Right atrium auricular region (tissue), 2 donors: Measurements from ENCODE around the gene SLC5A10. TPM values are rescaled to one million over a fixed set of nuclear protein-coding genes. Genes with fewer than 3 reads are reported as not detected.
"Not testable (repeated sequence)": the region's sequence is repeated elsewhere in the genome, so short reads cannot be mapped to it uniquely, and the experiment has no call there.

Experiments used
- DNase-seq: peaks from one replicate; pipeline ENCODE4 v3.0.0-alpha.2; 2019; ENCODE audit warnings: low spot score
- H3K27ac ChIP-seq, 2 donors: fragments of 200-600 bp; sonication (generic); 1 replicate in 1 of 2; 2 replicates in 1 of 2; pipeline ENCODE4 v1.5.1; 2016 to 2019
- H3K27me3 ChIP-seq, 2 donors: fragments of 200-600 bp; sonication (generic); one replicate each; pipeline versions ENCODE4 v1.5.1 to v1.6.0; 2017 to 2019
- H3K36me3 ChIP-seq: fragments of 200-600 bp; sonication (generic); one replicate; pipeline ENCODE4 v1.5.1; 2016
- H3K4me1 ChIP-seq, 2 donors: fragments of 200-600 bp; sonication (generic); one replicate each; pipeline versions ENCODE4 v1.5.1 to v1.6.0; 2017 to 2019
- H3K4me3 ChIP-seq, 2 donors: fragments of 200-600 bp; sonication (generic); 1 replicate in 1 of 2; 2 replicates in 1 of 2; pipeline ENCODE4 v1.5.1; 2017 to 2019; ENCODE audit warnings: mild to moderate bottlenecking in 1 of 2, moderate library complexity in 1 of 2
- H3K9me3 ChIP-seq, 2 donors: fragments of 200-600 bp; sonication (generic); one replicate each; pipeline ENCODE4 v1.5.1; 2019
- total RNA-seq, 2 donors: library from RNA; depleted of rRNA; stranded (reverse); fragments of >200 nt; gene quantifications; one replicate each; pipeline ENCODE4 v1.1.0, GENCODE V29; 2016
- TF ChIP-seq, protein P1 (sequence below), 2 donors: fragments of 200-600 bp; sonication (generic); IDR thresholded peaks; one replicate each; pipeline ENCODE4 v1.5.1; 2019; ENCODE audit warnings: antibody characterized with exemption in 2 of 2

SLC5A10 gene
- total RNA-seq, 2 donors from 2014 or later, result 0.16 TPM; not detected in 1

DNA sequence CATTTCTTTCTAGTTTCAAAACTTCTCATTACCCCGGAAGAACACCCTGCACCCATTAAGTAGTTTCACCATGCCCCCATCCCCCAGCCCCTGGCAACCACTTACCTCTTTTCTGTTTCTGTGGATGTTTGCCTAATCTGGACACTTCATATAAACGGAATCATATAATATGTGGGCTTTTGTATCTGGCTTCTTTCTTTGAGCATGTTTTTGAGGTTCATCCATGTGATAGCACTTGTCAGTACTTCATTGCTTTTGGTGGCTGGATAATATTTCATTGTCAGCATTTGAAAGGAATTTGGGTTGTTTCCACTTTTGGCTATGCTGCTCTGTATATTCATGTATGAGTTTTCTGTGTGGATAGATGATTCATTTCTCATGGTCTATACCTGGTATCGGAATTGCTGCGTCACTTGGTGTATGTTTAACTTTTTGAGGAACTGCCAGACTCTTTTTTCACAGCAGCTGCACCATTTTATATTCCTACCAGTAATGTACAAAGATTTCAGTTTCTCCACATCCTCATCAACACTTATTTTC is 30.0 kb upstream of the SLC5A10 start:
- TF ChIP-seq, protein P1, sequence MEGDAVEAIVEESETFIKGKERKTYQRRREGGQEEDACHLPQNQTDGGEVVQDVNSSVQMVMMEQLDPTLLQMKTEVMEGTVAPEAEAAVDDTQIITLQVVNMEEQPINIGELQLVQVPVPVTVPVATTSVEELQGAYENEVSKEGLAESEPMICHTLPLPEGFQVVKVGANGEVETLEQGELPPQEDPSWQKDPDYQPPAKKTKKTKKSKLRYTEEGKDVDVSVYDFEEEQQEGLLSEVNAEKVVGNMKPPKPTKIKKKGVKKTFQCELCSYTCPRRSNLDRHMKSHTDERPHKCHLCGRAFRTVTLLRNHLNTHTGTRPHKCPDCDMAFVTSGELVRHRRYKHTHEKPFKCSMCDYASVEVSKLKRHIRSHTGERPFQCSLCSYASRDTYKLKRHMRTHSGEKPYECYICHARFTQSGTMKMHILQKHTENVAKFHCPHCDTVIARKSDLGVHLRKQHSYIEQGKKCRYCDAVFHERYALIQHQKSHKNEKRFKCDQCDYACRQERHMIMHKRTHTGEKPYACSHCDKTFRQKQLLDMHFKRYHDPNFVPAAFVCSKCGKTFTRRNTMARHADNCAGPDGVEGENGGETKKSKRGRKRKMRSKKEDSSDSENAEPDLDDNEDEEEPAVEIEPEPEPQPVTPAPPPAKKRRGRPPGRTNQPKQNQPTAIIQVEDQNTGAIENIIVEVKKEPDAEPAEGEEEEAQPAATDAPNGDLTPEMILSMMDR (IDR thresholded peaks at IDR 0.05), result no peak
- no peaks in the 10 kb centered on the region for H3K9me3 ChIP-seq
- H3K27ac ChIP-seq, result no peak overlapping the region
- no peaks in the 10 kb centered on the region for H3K27me3 ChIP-seq
- H3K4me1 ChIP-seq, result peaks cover 0 to 16% of the 10 kb centered on the region in 2 donors
- peaks cover 5% of the 10 kb centered on the region for H3K36me3 ChIP-seq
- H3K4me3 ChIP-seq, result no peak overlapping the region
- DNase-seq, result no peak

DNA sequence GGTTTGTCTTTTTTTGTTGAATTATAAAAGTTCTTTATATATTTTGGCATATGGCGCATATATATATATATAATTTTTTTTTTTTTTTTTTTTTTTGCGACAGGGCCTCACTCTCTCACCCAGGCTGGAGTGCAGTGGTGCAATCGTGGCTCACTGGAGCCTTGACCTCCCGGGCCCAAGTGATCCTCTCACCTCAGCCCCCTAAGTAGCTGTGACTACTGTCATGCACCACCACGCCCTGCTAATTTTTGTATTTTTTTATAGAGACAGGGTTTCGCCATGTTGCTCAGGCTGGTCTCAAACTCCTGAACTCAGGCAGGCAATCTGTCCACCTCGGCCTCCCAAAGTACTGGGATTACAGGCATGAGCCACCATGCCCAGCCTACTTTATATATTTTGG is 29.4 kb upstream of the SLC5A10 start:
- not testable (repeated sequence) for H3K9me3 ChIP-seq, DNase-seq, H3K4me3 ChIP-seq, H3K36me3 ChIP-seq, H3K27ac ChIP-seq, H3K27me3 ChIP-seq
- H3K4me1 ChIP-seq, result peaks cover 0 to 16% of the 10 kb centered on the region in 2 donors

DNA sequence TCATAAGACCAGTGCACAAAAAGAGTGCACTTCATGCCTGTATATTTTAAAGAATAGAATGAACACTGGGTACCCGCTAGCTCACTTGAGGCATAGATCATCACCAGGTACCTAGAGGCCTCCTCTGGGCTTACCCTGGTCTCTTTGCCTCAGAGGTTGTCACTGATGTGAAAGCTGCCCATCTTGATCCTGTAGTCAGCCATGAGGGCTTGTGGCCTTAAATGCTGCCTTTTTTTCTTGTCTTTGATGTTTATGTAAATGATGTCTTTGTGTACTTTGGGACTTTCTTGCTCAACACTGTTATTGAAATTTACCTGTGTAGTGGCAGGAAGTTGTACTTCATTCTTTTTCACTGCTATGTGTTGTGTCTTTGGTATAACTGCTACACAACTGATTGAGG is 26.8 kb upstream of the SLC5A10 start:
- no peaks in the 10 kb centered on the region for H3K27me3 ChIP-seq
- no peak overlapping the region for H3K27ac ChIP-seq
- no peaks in the 10 kb centered on the region for H3K9me3 ChIP-seq
- TF ChIP-seq, protein P1 (IDR thresholded peaks at IDR 0.05), result no peak
- DNase-seq, result no peak
- no peak overlapping the region for H3K4me3 ChIP-seq
- H3K4me1 ChIP-seq, result peaks cover 0 to 16% of the 10 kb centered on the region in 2 donors
- H3K36me3 ChIP-seq, result peaks cover 15% of the 10 kb centered on the region

DNA sequence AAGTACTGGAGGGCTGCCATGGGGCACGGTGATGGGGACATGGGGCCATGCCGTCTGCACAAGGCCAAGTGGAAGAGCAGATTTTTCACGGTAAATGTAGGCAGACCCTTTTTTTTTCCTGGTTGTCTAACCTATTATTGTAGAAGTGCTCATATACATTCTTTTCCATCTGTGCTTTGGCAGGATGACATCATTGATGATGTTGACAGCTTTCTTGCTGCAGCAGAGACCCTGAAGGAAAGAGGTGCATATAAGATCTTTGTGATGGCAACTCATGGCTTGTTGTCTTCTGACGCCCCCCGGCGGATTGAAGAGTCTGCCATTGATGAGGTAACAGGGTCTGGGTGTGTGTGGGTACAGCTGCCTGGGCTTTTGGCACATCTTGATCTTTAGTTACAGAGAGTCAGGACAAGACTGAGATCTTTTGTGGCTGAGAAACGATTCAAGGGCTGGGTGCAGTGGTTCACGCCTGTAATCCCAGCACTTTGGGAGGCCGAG is 23.3 kb upstream of the SLC5A10 start:
- Histone ChIP-seq H3K36me3 (peaks cover 27% of the 10 kb centered on the region), H3K9me3 (no peaks in the 10 kb centered on the region), H3K27ac (no peak overlapping the region), H3K4me1 (no peaks in the 10 kb centered on the region), H3K27me3 (no peaks in the 10 kb centered on the region), H3K4me3 (no peak overlapping the region)
- TF ChIP-seq, protein P1 (IDR thresholded peaks at IDR 0.05), result no peak
- DNase-seq, result no peak

DNA sequence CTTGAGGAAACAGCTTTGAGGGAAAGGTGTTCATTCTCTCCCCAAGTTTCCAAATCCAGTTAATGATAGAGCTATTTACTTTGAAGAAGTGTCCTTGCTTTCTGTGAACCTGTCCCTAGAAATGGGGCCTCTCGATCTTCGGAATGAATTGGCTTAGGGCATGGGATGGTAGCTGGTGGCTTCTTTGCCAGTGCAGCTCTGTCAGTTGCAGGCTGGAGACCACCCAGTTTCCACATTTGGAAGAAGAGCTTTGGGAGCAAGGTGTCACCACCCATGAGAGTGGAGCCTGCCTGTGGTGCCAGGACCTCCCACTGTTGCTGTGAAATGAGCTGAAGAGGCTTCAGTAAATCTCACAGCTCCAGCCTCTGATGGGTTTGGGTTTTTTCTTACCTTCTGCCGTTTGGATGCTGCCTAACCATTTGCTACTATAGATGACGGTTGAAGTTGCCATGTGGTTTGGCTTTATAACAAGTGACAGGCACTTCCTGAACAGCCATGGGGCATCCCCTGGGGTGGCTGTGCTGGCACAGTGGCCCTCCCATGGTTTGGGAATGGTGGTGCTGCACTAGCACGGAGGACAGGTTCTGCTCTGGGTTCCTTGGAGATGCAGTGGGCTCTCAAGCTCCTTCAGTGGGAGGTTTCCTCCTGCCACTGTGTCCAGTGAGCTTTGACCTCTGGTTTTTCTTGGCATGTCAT is 19.5 kb upstream of the SLC5A10 start:
- H3K9me3 ChIP-seq, result no peaks in the 10 kb centered on the region
- peaks cover 27% of the 10 kb centered on the region for H3K36me3 ChIP-seq
- TF ChIP-seq, protein P1 (IDR thresholded peaks at IDR 0.05), result no peak
- H3K27me3 ChIP-seq, result no peaks in the 10 kb centered on the region
- H3K27ac ChIP-seq, result no peak overlapping the region
- no peaks in the 10 kb centered on the region for H3K4me1 ChIP-seq
- DNase-seq, result no peak
- H3K4me3 ChIP-seq, result no peak overlapping the region

DNA sequence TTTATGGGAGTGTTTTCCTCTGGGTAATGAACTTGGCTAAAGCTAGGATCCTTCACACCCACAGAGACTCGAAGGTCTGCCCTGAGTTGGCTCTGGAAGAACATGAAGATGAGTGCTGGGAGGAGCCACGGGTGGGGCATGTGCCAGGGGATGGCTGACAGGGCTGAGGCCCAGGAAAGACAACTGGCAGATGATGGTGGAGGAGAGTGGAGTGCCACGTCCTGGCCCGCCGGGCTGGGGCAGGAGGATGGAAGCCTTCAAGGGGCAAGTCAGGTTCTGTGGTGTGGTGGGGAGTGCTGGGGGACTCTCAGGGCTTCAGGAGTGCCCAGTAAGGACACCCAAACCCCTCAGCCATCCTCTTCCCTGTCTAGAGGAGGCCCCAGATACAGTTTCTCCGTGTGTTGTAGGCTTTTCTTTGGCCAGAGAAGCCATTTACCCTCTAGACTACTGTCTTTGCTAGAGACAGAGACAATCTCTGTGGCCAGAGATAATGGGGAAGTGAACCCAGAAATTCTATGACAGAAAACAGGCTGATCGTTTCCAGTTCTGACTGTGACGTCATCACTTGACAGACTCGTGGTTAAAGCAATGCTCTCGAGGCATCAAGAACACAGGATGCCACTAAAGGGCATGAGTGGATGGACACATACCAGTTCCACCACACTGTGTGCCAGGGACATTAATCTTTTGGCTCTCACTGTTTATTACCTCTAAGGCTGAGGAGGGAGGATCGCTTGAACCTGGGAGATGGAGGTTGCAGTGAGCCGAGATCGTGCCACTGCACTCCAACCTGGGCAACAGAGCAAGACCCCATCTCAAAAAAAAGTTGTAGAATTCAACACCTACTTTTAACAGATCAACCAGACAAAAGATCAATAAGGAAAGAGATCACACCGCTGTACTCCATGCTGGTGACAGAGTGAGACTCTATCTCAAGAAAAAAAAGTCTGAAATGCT is 18.6 kb upstream of the SLC5A10 start:
- no peak for DNase-seq
- H3K9me3 ChIP-seq, result no peaks in the 10 kb centered on the region
- no peaks in the 10 kb centered on the region for H3K27me3 ChIP-seq
- no peak overlapping the region for H3K4me3 ChIP-seq
- no peak overlapping the region for H3K27ac ChIP-seq
- TF ChIP-seq, protein P1 (IDR thresholded peaks at IDR 0.05), result no peak
- no peaks in the 10 kb centered on the region for H3K4me1 ChIP-seq
- peaks cover 27% of the 10 kb centered on the region for H3K36me3 ChIP-seq
